Cardiac muscle cell (in vitro differentiated cells and primary cell): ENCODE measurements around the gene PITPNC1. TPM values are rescaled to one million over a fixed set of nuclear protein-coding genes. Genes with fewer than 3 reads are reported as not detected.
"Not testable (repeated sequence)": the region's sequence is repeated elsewhere in the genome, so short reads cannot be mapped to it uniquely, and the experiment has no call there.

ENCODE experiments used
- DNase-seq, 2 donors: peaks; one replicate each; pipeline versions ENCODE4 v3.0.0 to v3.0.0-alpha.2; 2010 to 2017; ENCODE audit warnings: low read depth in 1 of 2, low spot score in 1 of 2
- H3K27ac ChIP-seq: fragments of 200-600 bp; sonication (generic); 2 replicates; pipeline ENCODE4 v1.5.1; 2016
- H3K27me3 ChIP-seq: fragments of 200-600 bp; sonication (generic); 2 replicates; pipeline ENCODE4 v1.6.0; 2016; ENCODE audit warnings: control low read depth
- H3K36me3 ChIP-seq: fragments of 200-600 bp; sonication (generic); 2 replicates; pipeline ENCODE4 v1.5.1; 2016; ENCODE audit warnings: control low read depth
- H3K4me1 ChIP-seq: fragments of 200-600 bp; sonication (generic); 2 replicates; pipeline ENCODE4 v1.8.1; 2017; ENCODE audit warnings: low read depth, mild to moderate bottlenecking, mixed run types
- H3K4me3 ChIP-seq: fragments of 200-600 bp; sonication (generic); 2 replicates; pipeline ENCODE4 v1.5.1; 2016; ENCODE audit warnings: mild to moderate bottlenecking
- H3K9me3 ChIP-seq: fragments of 200-600 bp; sonication (generic); 2 replicates; pipeline ENCODE4 v1.5.1; 2017; ENCODE audit warnings: low read depth, mild to moderate bottlenecking, control low read depth
- CTCF ChIP-seq: IDR thresholded peaks from 2 replicates; pipeline ENCODE4 v1.5.1; 2012; ENCODE audit warnings: low read depth, mild to moderate bottlenecking, low read length
- polyA plus RNA-seq: library from polyadenylated mRNA; unstranded; fragments of >200 nt; fragmentation: Nextera tagmentation; extraction: Ambion mirVana; gene quantifications from 2 replicates; pipeline ENCODE4 v1.2.1, GENCODE V29; 2016
- total RNA-seq: library from RNA; depleted of rRNA; stranded (reverse); fragments of >200 nt; gene quantifications from 2 replicates; pipeline ENCODE4 v1.2.3, GENCODE V29; 2016

The PITPNC1 gene
- total and polyA plus RNA-seq, 2 experiments from 2014 or later, result 4.8 to 5.7 TPM

- Histone ChIP-seq H3K4me3 (no peak overlapping the region), H3K4me1 (peaks cover 5% of the 10 kb centered on the region), H3K27me3 (no peaks in the 10 kb centered on the region), H3K36me3 (no peaks in the 10 kb centered on the region), H3K9me3 (no peaks in the 10 kb centered on the region), H3K27ac (no peak overlapping the region)
- no peak for TF ChIP-seq CTCF
- DNase-seq, result peak in 1 of 2 donors; percentile 97
Measured at GRCh38 chr17:67491009-67491680, 114.1 kb downstream of the PITPNC1 start.

- DNase-seq, result no peak
- Histone ChIP-seq H3K4me3 (no peak overlapping the region), H3K27me3 (no peaks in the 10 kb centered on the region), H3K27ac (no peak overlapping the region), H3K9me3 (no peaks in the 10 kb centered on the region), H3K36me3 (no peaks in the 10 kb centered on the region), H3K4me1 (peaks cover 5% of the 10 kb centered on the region)
- TF ChIP-seq CTCF, result no peak
Measured at GRCh38 chr17:67491681-67492024, 114.6 kb downstream of the PITPNC1 start.

GRCh38 chr17:67492251-67492740, 115.2 kb downstream of the PITPNC1 start:
- H3K4me1 ChIP-seq, result peaks cover 5% of the 10 kb centered on the region
- no peaks in the 10 kb centered on the region for H3K27me3 ChIP-seq
- no peak for DNase-seq
- TF ChIP-seq CTCF, result no peak
- no peak overlapping the region for H3K27ac ChIP-seq
- no peaks in the 10 kb centered on the region for H3K36me3 ChIP-seq
- no peak overlapping the region for H3K4me3 ChIP-seq
- H3K9me3 ChIP-seq, result no peaks in the 10 kb centered on the region

- Histone ChIP-seq H3K27ac (no peak overlapping the region), H3K9me3 (no peaks in the 10 kb centered on the region), H3K36me3 (no peaks in the 10 kb centered on the region), H3K27me3 (no peaks in the 10 kb centered on the region), H3K4me3 (no peak overlapping the region), H3K4me1 (peaks cover 5% of the 10 kb centered on the region)
- TF ChIP-seq CTCF, result no peak
- no peak for DNase-seq
Measured at GRCh38 chr17:67492824-67493517, 115.9 kb downstream of the PITPNC1 start.

DNA sequence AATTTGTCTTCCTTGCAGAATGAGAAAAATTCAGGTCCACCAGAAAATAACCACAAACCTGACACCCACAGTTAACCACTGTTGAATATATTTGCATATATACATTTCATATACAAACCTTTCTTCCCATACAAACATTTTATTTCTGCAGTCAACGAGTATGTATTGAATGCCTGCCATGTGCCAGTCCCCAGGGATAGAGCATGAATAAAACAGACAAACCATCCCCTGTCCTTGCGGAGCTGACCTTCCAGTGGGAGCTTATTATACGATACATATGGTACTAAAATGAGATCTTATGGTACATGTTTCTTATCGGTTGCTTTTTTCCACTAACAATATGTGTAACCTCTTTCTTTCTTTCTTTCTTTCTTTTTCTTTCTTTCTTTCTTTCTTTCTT, 116.7 kb downstream of the PITPNC1 start:
- no peak for DNase-seq
- Histone ChIP-seq H3K4me3 (no peak overlapping the region), H3K4me1 (peaks cover 5% of the 10 kb centered on the region), H3K9me3 (no peaks in the 10 kb centered on the region), H3K36me3 (no peaks in the 10 kb centered on the region), H3K27me3 (no peaks in the 10 kb centered on the region), H3K27ac (no peak overlapping the region)
- no peak for TF ChIP-seq CTCF

DNA sequence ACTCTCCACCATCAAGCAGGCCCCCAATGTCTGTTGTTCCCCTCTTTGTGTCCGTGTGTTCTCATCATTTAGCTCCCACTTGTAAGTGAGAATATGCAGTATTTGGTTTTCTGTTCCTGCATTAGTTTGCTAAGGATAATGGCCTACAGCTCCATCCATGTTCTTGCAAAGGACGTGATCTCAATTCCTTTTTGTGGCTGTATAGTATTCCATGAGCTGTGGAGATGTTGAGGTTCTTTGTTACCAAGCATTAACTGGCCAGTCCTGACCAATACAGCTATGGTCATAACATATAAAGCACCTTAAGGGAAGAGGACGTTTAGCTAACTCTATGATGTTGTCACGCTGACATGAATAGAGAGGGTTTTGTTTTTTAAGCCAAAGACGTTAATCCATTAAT, 118.5 kb downstream of the PITPNC1 start:
- H3K36me3 ChIP-seq, H3K27ac ChIP-seq, H3K27me3 ChIP-seq, DNase-seq, H3K4me3 ChIP-seq, H3K9me3 ChIP-seq, H3K4me1 ChIP-seq: not testable (repeated sequence)
